Astrocyte (in vitro differentiated cells and primary cell): ENCODE data around the gene C17orf67.

Experiments used
- EZH2 ChIP-seq: IDR thresholded peaks from 2 replicates; pipeline ENCODE4 v1.6.1; 2012; ENCODE audit warnings: mild to moderate bottlenecking, low read length, inconsistent platforms; ENCODE audit not compliant: insufficient read depth
- TF ChIP-seq, protein P1 (sequence below): IDR thresholded peaks from 2 replicates; pipeline ENCODE4 v1.5.1; 2011; ENCODE audit warnings: low read depth, mild to moderate bottlenecking, inconsistent platforms, low read length, moderate library complexity; ENCODE audit not compliant: insufficient read depth

DNA sequence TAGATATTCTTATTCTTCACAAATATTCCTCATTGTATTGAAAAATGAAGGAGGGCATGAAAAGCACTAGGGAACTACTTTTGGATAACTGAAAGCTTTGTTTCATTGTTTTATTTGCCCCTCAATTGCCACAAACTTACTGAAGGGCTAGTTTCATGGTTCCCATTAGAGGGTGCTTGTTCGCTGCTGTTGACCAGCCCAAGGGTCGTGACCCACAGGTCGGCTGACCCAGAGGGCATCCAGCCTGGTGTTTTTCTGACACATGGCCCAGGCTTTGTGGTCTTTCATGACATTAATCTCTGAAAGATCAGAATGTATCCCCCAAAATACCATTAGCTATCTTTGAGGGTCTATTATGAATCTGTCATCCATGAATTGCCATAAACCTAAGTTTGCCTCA lies 30.3 kb upstream of the C17orf67 start:
- TF ChIP-seq, protein P1, sequence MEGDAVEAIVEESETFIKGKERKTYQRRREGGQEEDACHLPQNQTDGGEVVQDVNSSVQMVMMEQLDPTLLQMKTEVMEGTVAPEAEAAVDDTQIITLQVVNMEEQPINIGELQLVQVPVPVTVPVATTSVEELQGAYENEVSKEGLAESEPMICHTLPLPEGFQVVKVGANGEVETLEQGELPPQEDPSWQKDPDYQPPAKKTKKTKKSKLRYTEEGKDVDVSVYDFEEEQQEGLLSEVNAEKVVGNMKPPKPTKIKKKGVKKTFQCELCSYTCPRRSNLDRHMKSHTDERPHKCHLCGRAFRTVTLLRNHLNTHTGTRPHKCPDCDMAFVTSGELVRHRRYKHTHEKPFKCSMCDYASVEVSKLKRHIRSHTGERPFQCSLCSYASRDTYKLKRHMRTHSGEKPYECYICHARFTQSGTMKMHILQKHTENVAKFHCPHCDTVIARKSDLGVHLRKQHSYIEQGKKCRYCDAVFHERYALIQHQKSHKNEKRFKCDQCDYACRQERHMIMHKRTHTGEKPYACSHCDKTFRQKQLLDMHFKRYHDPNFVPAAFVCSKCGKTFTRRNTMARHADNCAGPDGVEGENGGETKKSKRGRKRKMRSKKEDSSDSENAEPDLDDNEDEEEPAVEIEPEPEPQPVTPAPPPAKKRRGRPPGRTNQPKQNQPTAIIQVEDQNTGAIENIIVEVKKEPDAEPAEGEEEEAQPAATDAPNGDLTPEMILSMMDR = no peak
- no peak for TF ChIP-seq EZH2
